ENCODE measurements around the gene NDUFB7. TPM values are rescaled to one million over a fixed set of nuclear protein-coding genes. Genes with fewer than 3 reads are reported as not detected.
A peak's percentile ranks its signal among the peaks of the same experiment; 100 is the strongest.

NDUFB7 gene
- total RNA-seq, 1 experiment from 2014 or later: 254 TPM

DNA sequence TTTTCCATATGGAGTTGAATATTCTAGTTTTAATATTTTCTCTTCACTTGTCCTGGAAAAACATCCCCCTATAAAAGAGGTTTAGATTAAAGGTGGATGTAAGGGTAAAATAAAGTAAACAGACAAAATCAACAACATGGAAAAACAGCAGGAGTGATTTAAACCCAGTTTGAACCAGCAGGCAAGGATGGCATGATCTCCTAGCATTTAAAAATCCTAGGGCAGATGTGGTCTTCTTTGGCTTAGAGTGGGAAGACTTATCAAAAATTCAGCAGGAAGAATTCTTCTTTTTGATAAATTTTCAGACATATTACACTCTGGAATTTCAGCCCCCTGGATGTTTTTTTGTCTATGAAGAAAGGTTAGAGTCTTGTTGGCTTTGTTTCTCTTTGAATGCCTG lies 47.5 kb upstream of the NDUFB7 start (continued):
- TF ChIP-seq, protein P1, sequence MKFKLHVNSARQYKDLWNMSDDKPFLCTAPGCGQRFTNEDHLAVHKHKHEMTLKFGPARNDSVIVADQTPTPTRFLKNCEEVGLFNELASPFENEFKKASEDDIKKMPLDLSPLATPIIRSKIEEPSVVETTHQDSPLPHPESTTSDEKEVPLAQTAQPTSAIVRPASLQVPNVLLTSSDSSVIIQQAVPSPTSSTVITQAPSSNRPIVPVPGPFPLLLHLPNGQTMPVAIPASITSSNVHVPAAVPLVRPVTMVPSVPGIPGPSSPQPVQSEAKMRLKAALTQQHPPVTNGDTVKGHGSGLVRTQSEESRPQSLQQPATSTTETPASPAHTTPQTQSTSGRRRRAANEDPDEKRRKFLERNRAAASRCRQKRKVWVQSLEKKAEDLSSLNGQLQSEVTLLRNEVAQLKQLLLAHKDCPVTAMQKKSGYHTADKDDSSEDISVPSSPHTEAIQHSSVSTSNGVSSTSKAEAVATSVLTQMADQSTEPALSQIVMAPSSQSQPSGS (CRISPR knock-in tag; IDR thresholded peaks at IDR 0.05; ENCODE audit: borderline replicate concordance, low read depth): no peak
- TF ChIP-seq NR3C1 (CRISPR knock-in tag; conservative IDR thresholded peaks at IDR 0.05; ENCODE audit: low read depth) (no peak), MAX (CRISPR knock-in tag; IDR thresholded peaks at IDR 0.05) (no peak), SMAD4 (CRISPR knock-in tag; IDR thresholded peaks at IDR 0.05) (no peak), STAT6 (CRISPR knock-in tag; conservative IDR thresholded peaks at IDR 0.05; ENCODE audit: low read depth) (no peak), ARID4B (CRISPR knock-in tag; IDR thresholded peaks at IDR 0.05; ENCODE audit: borderline replicate concordance) (no peak), ZNF263 (CRISPR knock-in tag; IDR thresholded peaks at IDR 0.05; ENCODE audit: low read depth) (no peak), RELA (CRISPR knock-in tag; IDR thresholded peaks at IDR 0.05; ENCODE audit: borderline replicate concordance) (no peak)
- TF ChIP-seq, protein P2, sequence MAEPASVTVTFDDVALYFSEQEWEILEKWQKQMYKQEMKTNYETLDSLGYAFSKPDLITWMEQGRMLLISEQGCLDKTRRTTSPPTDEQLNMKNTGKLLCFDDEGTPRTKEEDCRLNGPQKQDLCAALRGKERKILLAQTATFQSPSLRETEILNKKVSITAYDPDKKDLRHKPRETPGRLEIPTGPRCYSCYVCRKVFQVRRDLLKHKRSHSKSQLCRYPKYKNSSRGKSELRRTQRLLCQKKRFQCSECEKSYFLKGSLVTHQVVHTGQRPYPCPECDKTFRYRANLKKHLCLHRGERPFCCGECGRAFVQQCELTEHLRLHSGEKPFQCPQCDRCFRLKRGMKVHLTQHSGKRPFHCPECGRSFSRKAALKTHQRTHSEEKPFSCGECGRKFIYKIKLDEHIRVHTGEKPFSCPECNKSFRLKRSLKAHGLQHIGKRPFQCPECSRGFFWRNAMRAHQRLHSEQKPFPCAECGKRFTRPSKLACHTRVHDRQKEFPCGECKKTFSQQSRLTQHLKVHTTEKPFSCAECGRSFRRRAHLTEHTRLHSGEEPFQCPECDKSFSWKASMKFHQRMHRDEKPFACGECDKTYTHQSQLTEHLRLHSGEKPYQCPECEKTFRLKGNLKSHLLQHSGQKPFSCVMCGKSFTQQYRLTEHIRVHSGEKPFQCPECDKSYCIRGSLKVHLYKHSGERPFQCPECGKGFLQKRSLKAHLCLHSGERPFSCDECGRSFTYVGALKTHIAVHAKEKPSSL (CRISPR knock-in tag; conservative IDR thresholded peaks at IDR 0.05): no peak

DNA sequence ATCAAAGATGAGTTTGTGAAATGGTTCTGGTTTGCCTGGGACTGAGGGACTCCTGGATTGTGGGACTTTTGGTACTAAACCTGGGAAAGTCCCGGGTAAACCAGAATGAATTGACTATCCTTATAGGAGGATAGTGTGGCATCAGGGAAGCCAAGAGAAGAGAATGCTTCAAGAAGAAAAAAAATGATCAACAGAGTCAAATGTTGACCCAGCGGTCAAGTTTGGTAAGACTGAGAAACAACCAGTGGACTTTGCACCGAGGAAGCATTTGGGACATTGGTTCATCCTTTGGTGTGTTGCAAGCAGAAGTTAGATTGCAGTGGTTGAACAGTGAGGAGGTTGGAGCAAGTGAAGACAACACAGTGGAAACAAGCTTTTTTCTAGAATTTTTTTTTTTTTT lies 44.5 kb upstream of the NDUFB7 start:
- no peak overlapping the region for H3K27ac Mint-ChIP-seq
- TF ChIP-seq MXD4 (CRISPR knock-in tag; IDR thresholded peaks at IDR 0.05; ENCODE audit: borderline replicate concordance): no peak
- peak; percentile 86 for TF ChIP-seq GABPB1 (CRISPR knock-in tag; IDR thresholded peaks at IDR 0.05)
- DNase-seq (ENCODE audit: low spot score) (no peak), ATAC-seq (no peak)
- H3K4me1 Mint-ChIP-seq: no peaks in the 10 kb centered on the region
- H3K9me3 Mint-ChIP-seq: peaks cover 32% of the 10 kb centered on the region
- ChIA-PET POLR2A (no interaction called here), CTCF (no interaction called here)
- H3K27me3 Mint-ChIP-seq (ENCODE audit: low read depth): peaks cover 13% of the 10 kb centered on the region; the same call in 1 of the 2 replicates
- H3K4me3 Mint-ChIP-seq: no peak overlapping the region
- peaks cover 8% of the 10 kb centered on the region for H3K36me3 Mint-ChIP-seq

GRCh38 chr19:14615623-14616022 lies 43.8 kb upstream of the NDUFB7 start:
- H3K4me3 Mint-ChIP-seq: no peak overlapping the region
- H3K27me3 Mint-ChIP-seq (ENCODE audit: low read depth): peaks cover 13% of the 10 kb centered on the region; the same call in 1 of the 2 replicates
- H3K9me3 Mint-ChIP-seq: peaks cover 32% of the 10 kb centered on the region
- ATAC-seq (no peak), DNase-seq (ENCODE audit: low spot score) (no peak)
- ChIA-PET POLR2A (no interaction called here), CTCF (no interaction called here)
- H3K27ac Mint-ChIP-seq: no peak overlapping the region
- no peaks in the 10 kb centered on the region for H3K4me1 Mint-ChIP-seq
- TF ChIP-seq ELF4 (CRISPR knock-in tag; IDR thresholded peaks at IDR 0.05; ENCODE audit: low read depth): no peak
- no peak for TF ChIP-seq CREM (CRISPR knock-in tag; IDR thresholded peaks at IDR 0.05)
- TF ChIP-seq GABPB1 (CRISPR knock-in tag; IDR thresholded peaks at IDR 0.05): no peak
- no peak for TF ChIP-seq KAT7 (CRISPR knock-in tag; IDR thresholded peaks at IDR 0.05; ENCODE audit: borderline replicate concordance)
- no peak for TF ChIP-seq PRRX2 (CRISPR knock-in tag; IDR thresholded peaks at IDR 0.05)
- no peak for TF ChIP-seq ZNF281 (CRISPR knock-in tag; IDR thresholded peaks at IDR 0.05)
- TF ChIP-seq ZNF138 (CRISPR knock-in tag; conservative IDR thresholded peaks at IDR 0.05): no peak
- peaks cover 8% of the 10 kb centered on the region for H3K36me3 Mint-ChIP-seq

Measured in WTC11 (cell line).